Thymus (tissue), 11 donors: ENCODE results near the gene KLRD1. TPM values are rescaled to one million over a fixed set of nuclear protein-coding genes. Genes with fewer than 3 reads are reported as not detected.

Source experiments
- DNase-seq, 9 donors: peaks; one replicate each; pipeline ENCODE4 v3.0.0-alpha.2; 2013; ENCODE audit warnings: low spot score in 9 of 9, low read depth in 6 of 9, missing footprints in 1 of 9
- H3K27ac ChIP-seq, 2 donors: one replicate each; pipeline ENCODE4 v1.5.1; 2013; ENCODE audit warnings: control low read depth in 1 of 2, low read depth in 1 of 2, low read length in 1 of 2, mild to moderate bottlenecking in 1 of 2, moderate library complexity in 1 of 2
- H3K27me3 ChIP-seq, 2 donors: one replicate each; pipeline ENCODE4 v1.5.1; 2013; ENCODE audit warnings: low read length in 1 of 2; ENCODE audit not compliant: control insufficient read depth in 2 of 2, insufficient read depth in 1 of 2
- H3K36me3 ChIP-seq, 2 donors: one replicate each; pipeline ENCODE4 v1.5.1; 2013; ENCODE audit warnings: low read length in 1 of 2, mild to moderate bottlenecking in 1 of 2, moderate library complexity in 1 of 2; ENCODE audit not compliant: control insufficient read depth in 2 of 2, insufficient read depth in 2 of 2
- H3K4me1 ChIP-seq, 2 donors: one replicate each; pipeline ENCODE4 v1.5.1; 2013; ENCODE audit warnings: low read length in 2 of 2; ENCODE audit not compliant: control insufficient read depth in 2 of 2, insufficient read depth in 2 of 2
- H3K4me3 ChIP-seq, 2 donors: one replicate each; pipeline ENCODE4 v1.5.1; 2013; ENCODE audit warnings: low read length in 2 of 2, control low read depth in 1 of 2, mild to moderate bottlenecking in 1 of 2
- H3K9me3 ChIP-seq, 2 donors: one replicate each; pipeline ENCODE4 v1.5.1; 2013; ENCODE audit warnings: low read length in 1 of 2, mild to moderate bottlenecking in 1 of 2; ENCODE audit not compliant: control insufficient read depth in 2 of 2, insufficient read depth in 1 of 2
- WGBS: extraction: QIAGEN DNeasy Blood & Tissue Kit; methylation state at CpG from one replicate; pipeline ENCODE4 v1.1.7; 2013; 5-methylcytosine and 5-hydroxymethylcytosine counted together
- polyA plus RNA-seq: library from polyadenylated mRNA; stranded (reverse); fragments of 200-250 nt; gene quantifications from one replicate; pipeline ENCODE4 v1.2.3, GENCODE V29; 2013
- total RNA-seq: library from RNA; stranded (reverse); fragments of 120-200 nt; gene quantifications from one replicate; pipeline ENCODE4 v1.2.4, GENCODE V29; 2013
- donor health status: healthy.

Gene KLRD1
- total and polyA plus RNA-seq, 2 donors, result 1.1 to 2.6 TPM

DNA sequence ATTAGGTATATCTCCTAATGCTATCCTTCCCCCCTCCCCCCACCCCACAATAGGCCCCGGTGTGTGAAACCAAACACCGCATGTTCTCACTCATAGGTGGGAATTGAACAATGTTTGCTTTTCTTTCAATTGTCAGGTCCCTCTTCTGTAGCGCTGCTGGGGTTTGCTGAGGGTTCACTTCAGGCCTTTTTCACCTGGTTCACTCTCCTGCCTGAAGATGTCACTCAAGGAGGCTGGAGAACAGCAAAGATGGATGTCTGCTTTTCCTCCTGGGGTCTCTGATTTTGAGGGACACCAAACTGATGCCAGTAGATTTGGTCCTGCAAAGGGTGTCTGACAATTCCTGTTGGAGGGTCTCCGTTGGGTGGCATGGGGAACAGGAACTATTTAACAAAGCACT lies 46.4 kb downstream of the KLRD1 start:
- Histone ChIP-seq H3K36me3 (no peaks in the 10 kb centered on the region), H3K9me3 (peaks cover 0 to 8% of the 10 kb centered on the region in 2 donors), H3K4me3 (no peak overlapping the region), H3K27me3 (no peaks in the 10 kb centered on the region), H3K4me1 (no peaks in the 10 kb centered on the region), H3K27ac (no peak overlapping the region)
- 84% methylated on average over 4 of the region's 4 CpGs for WGBS
- DNase-seq, result no peak

DNA sequence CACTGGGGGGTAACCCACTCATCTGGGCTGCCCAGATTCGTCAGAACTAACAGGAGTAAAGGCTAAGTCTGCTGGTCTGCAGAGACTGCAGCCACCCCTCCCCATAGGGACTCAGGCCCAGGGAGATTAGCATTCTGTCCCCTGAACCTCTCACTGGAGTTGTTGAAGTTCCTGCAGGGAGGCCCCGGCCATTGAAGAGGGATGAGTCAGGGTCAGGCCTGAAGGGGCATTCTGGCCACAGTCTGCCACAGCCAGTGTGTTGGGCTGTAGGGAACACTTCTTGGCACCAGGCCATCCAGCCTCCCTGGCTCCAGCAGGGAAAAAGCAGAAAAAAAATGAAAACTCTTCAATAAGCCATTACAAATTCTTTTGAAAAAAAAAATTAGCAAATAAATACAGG lies 46.8 kb downstream of the KLRD1 start:
- Histone ChIP-seq H3K27me3 (no peaks in the 10 kb centered on the region), H3K9me3 (peaks cover 0 to 8% of the 10 kb centered on the region in 2 donors), H3K4me1 (no peaks in the 10 kb centered on the region), H3K36me3 (no peaks in the 10 kb centered on the region), H3K27ac (no peak overlapping the region), H3K4me3 (no peak overlapping the region)
- 93% methylated on average over 2 of the region's 2 CpGs for WGBS
- DNase-seq, result no peak

DNA sequence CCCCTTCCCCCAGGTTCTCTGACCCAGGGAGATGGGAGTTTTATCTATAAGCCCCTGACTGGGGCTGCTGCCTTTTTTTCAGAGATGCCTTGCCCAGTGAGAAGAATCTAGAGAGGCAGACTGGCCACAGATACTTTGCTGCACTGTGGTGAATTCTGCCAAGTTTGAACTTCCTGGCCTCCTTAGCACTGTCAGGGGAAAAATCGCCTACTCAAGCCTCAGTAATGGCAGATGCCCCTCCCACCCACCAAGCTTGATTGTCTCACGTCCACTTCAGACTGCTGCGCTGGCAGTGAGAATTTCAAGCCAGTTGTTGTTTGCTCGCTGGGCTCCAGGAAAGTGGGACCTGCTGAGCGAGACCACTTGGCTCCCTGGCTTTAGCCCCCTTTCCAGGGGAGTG lies 50.5 kb downstream of the KLRD1 start:
- DNase-seq, result no peak
- Histone ChIP-seq H3K9me3 (peaks cover 0 to 8% of the 10 kb centered on the region in 2 donors), H3K4me3 (no peak overlapping the region), H3K36me3 (no peaks in the 10 kb centered on the region), H3K27ac (no peak overlapping the region), H3K27me3 (no peaks in the 10 kb centered on the region), H3K4me1 (peaks cover 2 to 8% of the 10 kb centered on the region in 2 donors)
- WGBS, result 96% methylated on average over 5 of the region's 5 CpGs

DNA sequence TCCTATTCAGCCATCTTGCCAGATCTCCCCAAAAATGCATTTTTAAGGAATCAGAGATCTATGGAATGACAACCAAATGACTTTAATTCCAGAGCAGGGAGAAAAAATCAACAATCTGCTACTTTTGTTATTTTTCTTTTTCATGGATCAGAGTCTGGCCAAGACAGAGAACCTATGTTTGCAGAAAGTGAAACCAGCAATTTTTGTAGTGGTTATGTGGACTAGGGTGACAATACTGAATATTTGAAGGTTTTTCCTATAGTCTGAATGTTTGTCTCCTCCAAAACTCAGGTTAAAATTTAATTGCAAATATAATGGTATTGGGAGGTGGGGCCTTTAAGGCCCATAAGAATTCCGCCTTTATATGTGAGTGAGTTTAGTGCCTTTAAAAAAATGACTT lies 51.3 kb downstream of the KLRD1 start:
- Histone ChIP-seq H3K36me3 (no peaks in the 10 kb centered on the region), H3K4me3 (no peak overlapping the region), H3K9me3 (peaks cover 0 to 8% of the 10 kb centered on the region in 2 donors), H3K4me1 (peaks cover 2 to 17% of the 10 kb centered on the region in 2 donors), H3K27ac (no peak overlapping the region), H3K27me3 (no peaks in the 10 kb centered on the region)
- WGBS, result 48% methylated on average over 1 of the region's 1 CpG
- DNase-seq, result no peak

DNA sequence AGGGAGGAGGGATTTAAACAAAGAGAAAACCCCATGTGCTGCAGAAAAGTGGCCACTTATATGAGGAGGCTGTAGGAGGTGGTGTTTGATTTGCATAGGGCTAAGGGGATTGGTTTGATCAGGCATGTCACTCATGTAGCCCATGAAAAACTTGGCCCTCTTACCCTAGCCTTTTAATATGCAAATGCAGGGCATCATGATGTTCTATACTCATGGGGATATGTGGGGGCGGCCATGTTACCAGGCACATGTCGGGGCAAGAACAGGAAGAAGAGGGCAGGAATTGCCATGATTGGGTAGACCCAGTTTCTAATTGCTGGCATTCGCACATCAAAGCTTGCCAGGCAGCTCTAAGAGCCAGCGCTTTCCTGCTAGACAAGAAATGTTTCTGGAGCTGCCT lies 53.4 kb downstream of the KLRD1 start:
- Histone ChIP-seq H3K36me3 (no peaks in the 10 kb centered on the region), H3K9me3 (peaks cover 0 to 8% of the 10 kb centered on the region in 2 donors), H3K4me1 (peaks cover 11 to 32% of the 10 kb centered on the region in 2 donors), H3K27me3 (no peaks in the 10 kb centered on the region), H3K27ac (no peak overlapping the region), H3K4me3 (no peak overlapping the region)
- WGBS, result 89% methylated on average over 4 of the region's 4 CpGs
- no peak for DNase-seq

DNA sequence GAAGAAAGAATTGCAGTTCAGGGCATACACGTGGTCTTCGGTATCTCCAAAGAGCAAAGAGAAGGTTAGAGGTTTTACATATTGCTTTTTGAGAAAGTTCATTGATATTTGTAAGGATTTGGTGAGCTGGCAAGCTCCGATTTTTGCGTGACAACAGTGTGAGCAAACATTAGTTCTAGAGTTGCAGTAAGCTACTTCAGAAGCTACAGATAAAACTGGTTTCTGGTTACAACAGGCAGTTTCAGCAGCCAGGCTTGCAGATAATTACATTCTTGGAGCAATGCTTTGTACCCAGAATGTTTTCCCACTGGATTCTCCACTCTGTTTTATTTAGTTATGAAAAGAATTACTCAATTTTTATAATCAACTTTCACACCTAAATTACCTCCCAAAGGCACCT lies 54.0 kb downstream of the KLRD1 start:
- Histone ChIP-seq H3K27me3 (no peaks in the 10 kb centered on the region), H3K9me3 (peaks cover 0 to 8% of the 10 kb centered on the region in 2 donors), H3K27ac (no peak overlapping the region), H3K4me1 (peaks cover 13 to 38% of the 10 kb centered on the region in 2 donors), H3K36me3 (no peaks in the 10 kb centered on the region), H3K4me3 (no peak overlapping the region)
- WGBS, result 83% methylated on average over 4 of the region's 4 CpGs
- DNase-seq, result peak in 1 of 9 donors; percentile 8

DNA sequence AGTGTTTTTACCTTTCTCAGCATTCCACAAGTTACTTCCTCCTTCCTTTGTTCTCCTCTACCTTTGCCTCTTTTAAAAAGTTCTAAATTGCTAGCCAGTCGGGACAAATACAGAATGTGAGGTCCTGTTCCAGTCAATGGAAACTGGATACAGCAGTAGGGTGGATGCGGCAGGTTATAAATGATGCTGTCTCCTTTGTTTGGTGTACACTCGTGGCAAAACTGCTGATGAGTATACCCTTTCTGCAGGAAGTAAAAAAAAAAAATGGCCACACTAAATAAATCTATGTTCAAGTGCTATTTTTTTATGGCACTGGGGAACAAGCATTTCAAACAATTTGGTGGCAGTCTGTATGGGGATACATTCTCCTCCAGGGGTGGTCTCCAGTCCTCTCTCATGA lies 54.7 kb downstream of the KLRD1 start:
- Histone ChIP-seq H3K27me3 (no peaks in the 10 kb centered on the region), H3K9me3 (peaks cover 0 to 8% of the 10 kb centered on the region in 2 donors), H3K4me1 (peaks cover 13 to 39% of the 10 kb centered on the region in 2 donors), H3K4me3 (no peak overlapping the region), H3K27ac (peak overlapping the region in 1 of 2 donors; percentile 1), H3K36me3 (no peaks in the 10 kb centered on the region)
- peak in 1 of 9 donors; percentile 12 for DNase-seq
- WGBS, result 53% methylated on average over 3 of the region's 3 CpGs

DNA sequence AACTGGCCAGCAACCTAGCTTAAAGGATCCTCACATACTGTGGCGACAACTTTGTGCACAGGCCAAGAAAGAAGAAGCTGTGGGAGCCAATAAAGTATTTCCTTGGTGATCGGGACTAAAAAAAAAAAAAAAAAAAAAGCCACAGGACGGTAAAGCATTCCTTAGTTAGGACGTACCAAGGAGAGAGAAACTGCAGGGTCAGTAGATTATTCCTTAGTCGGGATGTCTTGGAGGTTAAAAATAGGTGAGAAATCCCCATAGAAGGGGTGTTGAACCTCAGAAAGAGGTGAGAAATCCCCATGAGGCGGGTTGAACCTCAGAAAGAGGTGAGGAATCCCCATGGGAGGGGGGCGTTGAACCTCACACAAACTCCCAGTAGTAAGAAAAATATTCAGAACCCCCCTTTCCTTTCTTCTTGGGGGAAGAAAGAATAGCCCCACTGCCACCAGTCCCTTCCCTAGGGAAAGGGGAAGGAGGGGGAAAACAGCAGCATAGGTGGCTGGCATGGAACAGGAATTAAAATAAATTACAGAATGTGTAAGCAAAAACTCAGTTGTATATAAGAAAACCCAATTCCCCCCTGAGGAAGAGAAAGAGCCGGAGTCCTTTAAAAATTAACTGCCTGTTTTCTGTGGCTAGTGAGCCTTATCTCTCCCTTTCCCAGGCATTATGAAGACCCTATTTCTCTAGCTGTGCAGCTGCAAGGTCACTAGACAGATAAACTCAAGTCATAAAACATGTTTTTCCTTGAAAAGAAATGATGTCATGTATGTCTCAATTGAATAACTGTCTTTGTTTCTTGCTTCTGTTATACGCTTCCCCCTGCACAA lies 55.4 kb downstream of the KLRD1 start:
- H3K4me1 ChIP-seq, result peaks cover 13 to 39% of the 10 kb centered on the region in 2 donors
- H3K36me3 ChIP-seq, result no peaks in the 10 kb centered on the region
- peaks cover 0 to 7% of the 10 kb centered on the region in 2 donors for H3K9me3 ChIP-seq
- 83% methylated on average over 9 of the region's 9 CpGs for WGBS
- no peak overlapping the region for H3K4me3 ChIP-seq
- peak overlapping the region; percentile 52 to 94 for H3K27ac ChIP-seq
- no peaks in the 10 kb centered on the region for H3K27me3 ChIP-seq
- peak in 1 of 9 donors; percentile 12 for DNase-seq

DNA sequence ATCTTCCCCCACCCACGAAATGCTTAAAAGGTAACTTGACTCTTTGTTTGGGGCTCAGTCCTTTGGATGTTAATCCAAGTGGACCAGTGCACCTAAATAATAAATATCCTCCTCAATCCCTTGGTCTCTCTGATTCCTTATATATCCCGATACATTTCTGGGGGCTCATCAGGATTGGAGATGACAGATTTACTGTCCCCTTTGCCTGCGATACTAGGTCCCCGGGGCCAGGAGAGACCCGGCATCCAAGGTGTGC lies 55.9 kb downstream of the KLRD1 start:
- Histone ChIP-seq H3K4me3 (no peak overlapping the region), H3K36me3 (no peaks in the 10 kb centered on the region), H3K9me3 (peaks cover 0 to 8% of the 10 kb centered on the region in 2 donors), H3K27ac (peak overlapping the region; percentile 94 to 96), H3K27me3 (no peaks in the 10 kb centered on the region), H3K4me1 (peaks cover 13 to 39% of the 10 kb centered on the region in 2 donors)
- DNase-seq, result no peak
- WGBS, result 86% methylated on average over 5 of the region's 5 CpGs
